MM.1S (cell line): Measurements from ENCODE around the gene WRNIP1.

Experiments used
- DNase-seq: peaks from one replicate; pipeline ENCODE4 v3.0.0-alpha.2; 2015
- H2AFZ ChIP-seq: fragments of 300-600 bp; sonication (generic); 2 replicates; pipeline ENCODE4 v1.6.0; 2016; ENCODE audit warnings: antibody characterized with exemption, low read length
- H3F3A ChIP-seq: fragments of 300-600 bp; sonication (generic); 2 replicates; pipeline ENCODE4 v1.6.1; 2016; ENCODE audit warnings: mild to moderate bottlenecking, antibody characterized with exemption, low read length, moderate library complexity, mixed read lengths; ENCODE audit not compliant: insufficient read depth
- H3K27ac ChIP-seq: fragments of 300-600 bp; sonication (generic); 2 replicates; pipeline ENCODE4 v1.5.1; 2016; ENCODE audit warnings: mild to moderate bottlenecking, low read length
- H3K27me3 ChIP-seq: fragments of 300-600 bp; sonication (generic); replicated peaks from 2 replicates; pipeline ENCODE4 v1.6.0; 2016; ENCODE audit warnings: low read length; ENCODE audit not compliant: insufficient read depth
- H3K36me3 ChIP-seq: fragments of 300-600 bp; sonication (generic); replicated peaks from 2 replicates; pipeline ENCODE4 v1.6.1; 2016; ENCODE audit warnings: mild to moderate bottlenecking, low read length, mixed read lengths; ENCODE audit not compliant: insufficient read depth
- H3K4me1 ChIP-seq: fragments of 300-600 bp; sonication (generic); 2 replicates; pipeline ENCODE4 v1.6.1; 2016; ENCODE audit warnings: low read length, mixed read lengths
- H3K4me2 ChIP-seq: fragments of 300-600 bp; sonication (generic); 2 replicates; pipeline ENCODE4 v1.6.0; 2016; ENCODE audit warnings: low read depth, low read length
- H3K4me3 ChIP-seq: fragments of 300-600 bp; sonication (generic); 2 replicates; pipeline ENCODE4 v1.5.1; 2016; ENCODE audit warnings: low read length, mixed read lengths
- H3K79me2 ChIP-seq: fragments of 300-600 bp; sonication (generic); 2 replicates; pipeline ENCODE4 v1.6.1; 2016; ENCODE audit warnings: mixed run types, low read length, mixed read lengths
- H3K9ac ChIP-seq: fragments of 300-600 bp; sonication (generic); 2 replicates; pipeline ENCODE4 v1.6.1; 2016; ENCODE audit warnings: low read length, mixed read lengths
- H3K9me2 ChIP-seq: fragments of 300-600 bp; sonication (generic); replicated peaks from 2 replicates; pipeline ENCODE4 v1.6.1; 2016; ENCODE audit warnings: mild to moderate bottlenecking, low read length, mixed read lengths; ENCODE audit not compliant: insufficient read depth
- H3K9me3 ChIP-seq: fragments of 300-600 bp; sonication (generic); replicated peaks from 2 replicates; pipeline ENCODE4 v1.6.1; 2016; ENCODE audit warnings: mild to moderate bottlenecking, low read length, mixed read lengths; ENCODE audit not compliant: insufficient read depth
- H4K20me1 ChIP-seq: fragments of 300-600 bp; sonication (generic); 2 replicates; pipeline ENCODE4 v1.6.1; 2016; ENCODE audit warnings: mild to moderate bottlenecking, low read length, moderate library complexity, mixed read lengths; ENCODE audit not compliant: insufficient read depth
- CTCF ChIP-seq: fragments of 300-600 bp; sonication (generic); IDR thresholded peaks from 2 replicates; pipeline ENCODE4 v1.5.1; 2016; ENCODE audit warnings: antibody characterized with exemption, low read length, mixed read lengths
- EZH2 ChIP-seq: fragments of 300-600 bp; sonication (generic); optimal IDR thresholded peaks from 2 replicates; pipeline ENCODE3; 2017; ENCODE audit warnings: low read depth, mild to moderate bottlenecking, antibody characterized with exemption, low read length, mixed read lengths
- EZH2phosphoT487 ChIP-seq: fragments of 300-600 bp; sonication (generic); IDR thresholded peaks from 2 replicates; pipeline ENCODE4 v1.6.1; 2018; ENCODE audit warnings: antibody characterized with exemption, low read length

WRNIP1 gene

GRCh38 chr6:2794171-2794730, 29.1 kb downstream of the WRNIP1 start:
- TF ChIP-seq CTCF (no peak), EZH2phosphoT487 (no peak), EZH2 (no peak)
- Histone ChIP-seq H3K27ac (no peak overlapping the region), H3K27me3 (no peaks in the 10 kb centered on the region), H3K4me1 (no peaks in the 10 kb centered on the region), H3K36me3 (no peaks in the 10 kb centered on the region), H3F3A (no peaks in the 10 kb centered on the region), H4K20me1 (no peaks in the 10 kb centered on the region), H3K9me3 (no peaks in the 10 kb centered on the region), H3K9ac (no peak overlapping the region), H2AFZ (no peak overlapping the region), H3K9me2 (no peaks in the 10 kb centered on the region), H3K4me2 (no peak overlapping the region), H3K4me3 (no peak overlapping the region), H3K79me2 (no peaks in the 10 kb centered on the region)
- no peak for DNase-seq

GRCh38 chr6:2795162-2795561, 30.0 kb downstream of the WRNIP1 start:
- H4K20me1 ChIP-seq: no peaks in the 10 kb centered on the region
- no peaks in the 10 kb centered on the region for H3K9me3 ChIP-seq
- H3K9me2 ChIP-seq: no peaks in the 10 kb centered on the region
- H3K4me1 ChIP-seq: no peaks in the 10 kb centered on the region
- H3K9ac ChIP-seq: no peak overlapping the region
- no peaks in the 10 kb centered on the region for H3K36me3 ChIP-seq
- no peak for DNase-seq
- no peak overlapping the region for H3K27ac ChIP-seq
- no peak for TF ChIP-seq EZH2phosphoT487
- no peaks in the 10 kb centered on the region for H3F3A ChIP-seq
- H3K79me2 ChIP-seq: no peaks in the 10 kb centered on the region
- H3K4me2 ChIP-seq: no peak overlapping the region
- no peaks in the 10 kb centered on the region for H3K27me3 ChIP-seq
- H2AFZ ChIP-seq: no peak overlapping the region
- no peak overlapping the region for H3K4me3 ChIP-seq

- Histone ChIP-seq H3K36me3 (no peaks in the 10 kb centered on the region), H3K4me2 (no peak overlapping the region), H3K27me3 (no peaks in the 10 kb centered on the region), H3K79me2 (no peaks in the 10 kb centered on the region), H3K27ac (no peak overlapping the region), H3F3A (no peaks in the 10 kb centered on the region), H4K20me1 (no peaks in the 10 kb centered on the region), H3K4me1 (no peaks in the 10 kb centered on the region), H2AFZ (no peak overlapping the region), H3K9me3 (no peaks in the 10 kb centered on the region), H3K9me2 (no peaks in the 10 kb centered on the region), H3K4me3 (no peak overlapping the region), H3K9ac (no peak overlapping the region)
- DNase-seq: no peak
- TF ChIP-seq CTCF (no peak), EZH2 (no peak), EZH2phosphoT487 (no peak)
These were observed 30.8 kb downstream of the WRNIP1 start for GRCh38 chr6:2795956-2796355.

- Histone ChIP-seq H3F3A (no peaks in the 10 kb centered on the region), H3K36me3 (no peaks in the 10 kb centered on the region), H3K27me3 (no peaks in the 10 kb centered on the region), H3K4me1 (no peaks in the 10 kb centered on the region), H3K9me2 (no peaks in the 10 kb centered on the region), H3K4me3 (no peak overlapping the region), H3K27ac (no peak overlapping the region), H3K9ac (no peak overlapping the region), H2AFZ (no peak overlapping the region), H3K9me3 (no peaks in the 10 kb centered on the region), H3K79me2 (no peaks in the 10 kb centered on the region), H4K20me1 (no peaks in the 10 kb centered on the region), H3K4me2 (no peak overlapping the region)
- no peak for TF ChIP-seq EZH2phosphoT487
- TF ChIP-seq CTCF: no peak
- no peak for TF ChIP-seq EZH2
- DNase-seq: no peak
These were observed 31.7 kb downstream of the WRNIP1 start for GRCh38 chr6:2796861-2797260.
